Heart left ventricle (tissue), 13 donors: Measurements from ENCODE around the gene TNS1.

ENCODE experiments used
- CTCF ChIP-seq, 12 donors: fragments of 200-600 bp; sonication (generic) in 4 of 12; IDR thresholded peaks; one replicate each; pipeline versions ENCODE4 v1.5.0 to v1.8.0; 2018 to 2022; ENCODE audit warnings: antibody characterized with exemption in 12 of 12, mild to moderate bottlenecking in 5 of 12
- POLR2A ChIP-seq, 2 donors: fragments of 450-650 bp; IDR thresholded peaks; one replicate each; pipeline ENCODE4 v1.6.1; 2017; ENCODE audit warnings: antibody characterized with exemption in 2 of 2, mild to moderate bottlenecking in 2 of 2, moderate library complexity in 2 of 2
- donor health status: ischemic (EF 13 %, LVEDD 7.1; RV severe dilation, severe dysfunction).
- donor health status: DM: no; HTN: yes; CAD: no.
- donor health status: DM: no; HTN: no; CAD: no.
- donor health status: ischemic (EF 25% LVEDD 6.9; RV normal size, moderate dysfunction).
- donor health status: ischemic (EF 25% LVEDD 5.7; RV mildly dilated, moderate dysfunction).
- donor health status: ischemic (EF 35%, LVEDD 5.7; RV mildly dilated, moderate dysfunction).
- donor health status: nonischemic (EF 11% LVEDD 7.7; RV severe dilation, severe dysfunction).
- donor health status: DM: yes; HTN: yes; CAD: no.
- donor health status: PGD.
- donor health status: ischemic (EF 29% LVEDD 5.4; RV normal size, mild dysfunction).
- donor health status: nonischemic (EF 23%, LVEDD 6.1; RV moderate dilation, normal function).

- peak; percentile 24 to 67 (median 52) for TF ChIP-seq CTCF (IDR thresholded peaks at IDR 0.05)
- TF ChIP-seq POLR2A (IDR thresholded peaks at IDR 0.05), result peak; percentile 64 to 96
These were observed 59.1 kb downstream of the TNS1 start for GRCh38 chr2:217943446-217944321.
